GM11168 (cell line): ENCODE results near the gene PLBD1.

Source experiments
- in situ Hi-C: fragments of 300-500 bp; cut with MboI; formaldehyde crosslinking; loops from one replicate; pipeline ENCODE4 v1.12.0; 2022; ENCODE audit warnings: low sequenced_read_pairs; ENCODE audit not compliant: unreplicated experiment

Gene PLBD1, protein sequence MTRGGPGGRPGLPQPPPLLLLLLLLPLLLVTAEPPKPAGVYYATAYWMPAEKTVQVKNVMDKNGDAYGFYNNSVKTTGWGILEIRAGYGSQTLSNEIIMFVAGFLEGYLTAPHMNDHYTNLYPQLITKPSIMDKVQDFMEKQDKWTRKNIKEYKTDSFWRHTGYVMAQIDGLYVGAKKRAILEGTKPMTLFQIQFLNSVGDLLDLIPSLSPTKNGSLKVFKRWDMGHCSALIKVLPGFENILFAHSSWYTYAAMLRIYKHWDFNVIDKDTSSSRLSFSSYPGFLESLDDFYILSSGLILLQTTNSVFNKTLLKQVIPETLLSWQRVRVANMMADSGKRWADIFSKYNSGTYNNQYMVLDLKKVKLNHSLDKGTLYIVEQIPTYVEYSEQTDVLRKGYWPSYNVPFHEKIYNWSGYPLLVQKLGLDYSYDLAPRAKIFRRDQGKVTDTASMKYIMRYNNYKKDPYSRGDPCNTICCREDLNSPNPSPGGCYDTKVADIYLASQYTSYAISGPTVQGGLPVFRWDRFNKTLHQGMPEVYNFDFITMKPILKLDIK

GRCh38 chr12:14567351-14568162, at the start of gene PLBD1:
PLBD1 (minus strand) TSS chr12:14567883; CDS start chr12:14567696, 187 bp downstream.
- in situ Hi-C loops = no loop called here

GRCh38 chr12:14614704-14615121, 47.0 kb upstream of the PLBD1 start:
- in situ Hi-C loops = loop anchor here (5.0 kb wide), 1 partner anchor 377 kb away; no protein-coding TSS in a partner anchor

- in situ Hi-C loops = no loop called here
Observed at GRCh38 chr12:14613718-14614117, 46.0 kb upstream of the PLBD1 start.

GRCh38 chr12:14612898-14613445, 45.3 kb upstream of the PLBD1 start:
- in situ Hi-C loops = no loop called here

GRCh38 chr12:14612250-14612649, 44.6 kb upstream of the PLBD1 start:
- in situ Hi-C loops = no loop called here

- in situ Hi-C loops = no loop called here
Observed at GRCh38 chr12:14611640-14612203, 44.0 kb upstream of the PLBD1 start.

DNA sequence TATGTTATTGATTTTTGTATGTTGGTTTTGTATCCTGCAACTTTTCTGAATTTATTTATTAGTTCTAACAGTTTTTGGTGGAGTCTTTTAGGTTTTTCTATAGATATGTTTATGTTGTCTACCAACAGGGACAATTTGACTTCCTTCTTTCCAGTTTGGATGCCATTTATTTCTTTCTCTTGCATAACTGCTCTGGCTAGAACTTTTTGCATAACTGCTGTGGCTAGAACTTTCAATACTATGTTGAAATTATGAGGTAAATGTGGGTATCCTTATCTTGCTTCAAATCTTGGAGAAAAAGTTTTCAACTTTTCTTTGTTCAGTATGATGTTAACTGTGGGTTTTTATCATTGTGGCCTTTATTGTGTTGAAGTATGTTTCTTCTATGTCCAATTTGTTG, 39.9 kb upstream of the PLBD1 start:
- in situ Hi-C loops = no loop called here

DNA sequence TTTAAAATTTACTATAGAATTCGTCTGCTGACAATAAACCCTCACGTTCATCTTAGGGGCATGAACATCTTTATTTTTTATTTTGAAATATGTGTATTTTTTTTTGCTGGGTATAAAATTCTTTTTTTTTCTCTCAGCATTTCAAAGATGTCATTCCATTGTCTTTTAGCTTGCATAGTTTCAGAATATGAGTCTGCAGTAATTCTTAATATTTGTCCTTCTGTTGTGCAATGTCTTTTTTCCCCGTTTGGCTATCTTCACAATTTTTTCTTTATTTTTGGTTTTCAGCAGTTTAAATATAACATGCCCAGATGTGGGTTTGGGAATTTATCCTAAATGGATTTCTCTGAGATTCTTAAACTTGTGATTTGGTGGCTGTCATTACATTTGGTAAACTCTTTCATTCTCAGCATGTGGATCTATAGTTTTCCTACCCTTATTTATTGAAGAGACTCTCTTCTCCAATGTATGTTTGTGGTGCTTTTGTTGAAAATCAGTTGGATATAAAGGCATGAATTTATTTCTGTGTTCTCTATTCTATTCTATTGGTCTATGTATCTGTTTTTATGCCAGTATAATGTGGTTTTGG, 37.8 kb upstream of the PLBD1 start:
- in situ Hi-C loops = no loop called here

DNA sequence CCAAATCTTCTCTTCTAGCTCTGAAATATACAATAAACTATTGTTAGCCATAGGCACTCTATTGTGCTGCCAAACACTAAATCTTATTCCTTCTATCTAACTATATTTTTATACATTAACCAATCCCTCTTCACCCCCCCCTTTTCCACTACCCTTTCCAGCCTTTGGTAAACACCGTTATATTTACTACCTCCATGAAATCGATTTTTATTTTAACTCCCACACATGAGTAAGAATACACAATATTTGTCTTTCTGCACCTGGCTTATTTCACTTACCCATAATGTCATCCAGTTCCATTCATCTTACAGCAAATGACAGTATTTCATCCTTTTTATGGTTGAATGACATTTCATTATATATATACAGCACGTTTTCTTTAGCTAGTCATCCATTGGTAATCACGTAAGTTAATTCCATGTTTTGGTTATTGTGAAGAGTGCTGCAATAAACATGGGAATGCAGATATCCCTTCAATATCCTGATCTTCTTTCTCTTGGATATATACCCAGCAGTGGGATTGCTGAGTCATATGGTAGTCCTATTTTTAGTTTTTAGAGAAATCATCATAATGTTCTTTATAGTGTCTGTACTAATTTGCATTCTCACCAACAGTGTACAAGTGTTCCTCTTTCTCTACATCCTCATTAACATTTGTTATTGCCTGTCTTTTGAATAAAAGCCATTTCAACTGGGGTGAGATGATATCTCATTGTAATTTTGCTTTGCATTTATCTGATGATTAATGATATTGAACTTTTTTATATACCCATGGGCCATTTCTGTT, 34.2 kb upstream of the PLBD1 start:
- in situ Hi-C loops = no loop called here

DNA sequence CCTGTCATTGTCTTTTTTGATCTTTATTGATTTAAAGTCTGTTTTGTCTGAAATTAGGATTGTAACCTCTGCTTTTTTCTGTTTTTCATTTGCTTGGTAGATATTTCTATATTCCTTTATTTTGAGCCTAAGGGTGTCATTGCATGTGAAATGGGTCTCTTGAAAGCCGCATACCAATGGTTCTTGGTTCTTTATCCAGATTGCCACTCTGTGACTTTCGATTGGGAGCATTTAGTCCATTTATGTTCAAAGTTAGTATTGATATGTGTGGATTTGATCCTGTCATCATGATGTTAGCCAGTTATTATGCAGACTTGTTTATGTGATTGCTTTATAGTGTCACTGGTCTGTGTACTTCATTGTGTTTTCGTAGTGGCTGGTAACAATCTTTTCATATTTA, 29.8 kb upstream of the PLBD1 start:
- in situ Hi-C loops = no loop called here

GRCh38 chr12:14591719-14592118, 24.0 kb upstream of the PLBD1 start:
- in situ Hi-C loops = no loop called here

DNA sequence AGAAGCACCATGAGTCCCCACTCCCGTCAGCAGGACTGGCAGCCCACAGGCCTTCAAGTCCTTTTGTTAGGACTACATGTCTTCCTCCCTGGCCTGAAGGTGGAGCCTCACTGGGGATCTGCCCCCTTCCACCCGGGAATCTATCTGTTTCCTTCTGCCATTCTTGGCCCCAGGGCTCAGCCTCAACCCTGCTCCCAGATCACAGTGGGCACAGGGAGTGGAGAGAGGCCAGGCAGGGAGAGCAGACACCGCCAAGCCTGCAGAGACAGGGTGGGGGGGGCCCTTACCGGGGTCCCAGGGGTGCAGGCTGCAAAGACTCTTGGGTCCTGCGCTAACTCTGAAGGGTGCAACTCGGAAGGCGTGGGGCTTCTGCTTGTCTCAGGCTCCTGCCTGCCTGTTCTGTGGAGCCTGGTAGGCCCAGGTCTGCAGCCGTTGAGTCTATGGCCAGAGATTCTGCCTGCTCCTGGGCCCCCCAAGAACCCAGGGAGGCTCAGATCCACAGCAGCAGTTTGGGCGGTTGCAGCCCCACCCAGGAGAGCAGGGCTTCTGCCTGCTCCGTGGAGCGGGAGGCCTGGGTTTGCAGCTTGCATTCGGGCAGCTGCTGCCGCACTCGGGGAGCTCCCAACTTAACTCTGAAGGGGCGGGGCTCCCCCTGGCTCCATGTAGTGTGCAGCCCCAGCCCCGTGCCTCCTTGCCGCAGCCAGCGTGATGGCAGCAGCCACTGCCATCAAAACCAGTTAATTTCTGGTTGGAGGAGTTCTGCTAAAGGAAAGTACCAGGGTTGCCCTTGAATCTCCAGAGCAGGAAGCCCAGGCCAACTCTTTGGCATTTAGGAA, 21.7 kb upstream of the PLBD1 start:
- in situ Hi-C loops = no loop called here

- in situ Hi-C loops = no loop called here
Observed at GRCh38 chr12:14588571-14588970, 20.9 kb upstream of the PLBD1 start.

DNA sequence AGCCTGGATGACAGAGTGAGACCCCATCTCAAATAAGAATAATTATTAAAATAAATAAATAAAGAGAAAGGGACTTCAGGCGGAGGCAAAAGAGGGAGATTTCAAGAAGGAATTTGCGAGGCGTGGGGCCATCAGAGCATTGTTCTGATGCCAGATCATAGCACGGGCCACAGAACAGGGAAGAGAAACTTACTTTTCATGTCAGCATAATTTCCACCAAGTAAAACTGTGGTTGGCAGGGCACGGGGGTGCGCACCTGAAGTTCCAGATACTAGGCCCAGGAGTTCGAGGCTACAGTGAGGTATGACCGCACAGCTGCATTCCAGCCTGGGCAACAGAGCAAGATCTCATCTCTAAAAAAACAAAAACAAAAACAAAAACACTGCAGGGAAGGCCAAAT, 11.0 kb upstream of the PLBD1 start:
- in situ Hi-C loops = no loop called here

DNA sequence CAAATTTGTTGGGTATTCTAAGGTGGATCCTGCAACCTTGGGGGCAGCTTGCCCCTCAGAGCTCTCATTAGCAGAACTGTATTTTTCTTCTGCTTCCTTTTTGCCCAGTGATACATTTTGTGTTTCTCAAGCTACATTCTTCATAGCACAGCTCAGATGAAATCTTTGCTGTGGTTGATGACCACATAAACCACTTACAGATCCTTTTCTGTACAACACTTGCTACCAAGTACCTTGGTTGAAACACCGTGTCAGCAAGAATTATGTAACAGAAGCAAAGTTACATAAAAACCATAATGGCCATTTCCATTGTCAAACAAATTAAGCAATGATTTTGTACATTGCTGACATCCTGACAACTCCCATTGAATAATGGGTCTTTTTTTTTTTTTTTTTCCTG, 9.7 kb upstream of the PLBD1 start:
- in situ Hi-C loops = no loop called here

GRCh38 chr12:14576896-14577295, 9.2 kb upstream of the PLBD1 start:
- in situ Hi-C loops = no loop called here

- in situ Hi-C loops = no loop called here
Observed at GRCh38 chr12:14575585-14575984, 7.9 kb upstream of the PLBD1 start.

GRCh38 chr12:14573118-14573517, 5.4 kb upstream of the PLBD1 start:
- in situ Hi-C loops = no loop called here
